ENCODE measurements around the gene SMAD3. TPM values are rescaled to one million over a fixed set of nuclear protein-coding genes. Genes with fewer than 3 reads are reported as not detected.

SMAD3 gene
- polyA plus RNA-seq, 4 donors = 45.1 to 62.5 (median 48.9) TPM

DNA sequence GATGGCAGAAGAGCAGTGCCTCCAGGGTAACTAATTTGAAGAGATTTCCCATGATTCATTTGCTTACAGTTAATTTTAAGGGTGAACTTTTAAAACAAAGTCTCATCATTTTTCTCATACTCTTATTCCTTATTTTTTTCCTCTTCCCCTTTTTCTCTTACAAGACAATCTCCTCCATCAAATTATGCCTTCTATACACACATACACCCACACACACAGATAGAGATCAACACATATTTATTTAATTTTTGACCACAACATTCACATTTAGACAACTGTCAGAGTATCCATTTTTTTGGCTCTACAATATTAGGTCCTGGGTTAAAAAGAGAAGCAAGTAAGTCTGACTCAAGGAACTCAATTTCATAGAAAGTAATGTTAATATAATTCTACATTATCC is 151.5 kb downstream of the SMAD3 start:
- no peak for DNase-seq (ENCODE audit: low read depth in 4 of 4, low spot score in 3 of 4)

- no peak for DNase-seq (ENCODE audit: low read depth in 4 of 4, low spot score in 3 of 4)
These were observed 153.0 kb downstream of the SMAD3 start for GRCh38 chr15:67218428-67218827.

- DNase-seq (ENCODE audit: low read depth in 4 of 4, low spot score in 3 of 4) = no peak
These were observed 153.9 kb downstream of the SMAD3 start for GRCh38 chr15:67219288-67219687.

DNA sequence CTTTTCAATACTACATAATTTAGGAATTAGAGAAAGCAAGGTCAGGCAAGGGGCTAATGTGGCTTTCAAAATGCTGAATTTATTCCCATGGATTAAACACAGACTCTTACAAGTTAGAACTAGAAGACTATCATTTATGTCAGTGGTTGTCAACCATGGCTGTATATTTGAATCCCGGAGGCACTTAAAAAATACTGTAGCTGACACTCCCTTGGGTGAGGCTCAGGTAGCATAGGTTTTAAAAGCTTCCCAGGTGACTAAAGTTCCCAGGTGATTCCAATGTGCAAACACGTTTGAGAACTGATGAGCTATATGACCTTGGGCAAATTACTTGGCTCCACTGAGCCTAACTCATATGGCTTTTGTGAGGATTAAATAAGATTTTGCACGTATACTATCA is 159.5 kb downstream of the SMAD3 start:
- DNase-seq (ENCODE audit: low read depth in 4 of 4, low spot score in 3 of 4) = no peak

- no peak for DNase-seq (ENCODE audit: low read depth in 4 of 4, low spot score in 3 of 4)
These were observed 159.9 kb downstream of the SMAD3 start for GRCh38 chr15:67225336-67225735.

DNA sequence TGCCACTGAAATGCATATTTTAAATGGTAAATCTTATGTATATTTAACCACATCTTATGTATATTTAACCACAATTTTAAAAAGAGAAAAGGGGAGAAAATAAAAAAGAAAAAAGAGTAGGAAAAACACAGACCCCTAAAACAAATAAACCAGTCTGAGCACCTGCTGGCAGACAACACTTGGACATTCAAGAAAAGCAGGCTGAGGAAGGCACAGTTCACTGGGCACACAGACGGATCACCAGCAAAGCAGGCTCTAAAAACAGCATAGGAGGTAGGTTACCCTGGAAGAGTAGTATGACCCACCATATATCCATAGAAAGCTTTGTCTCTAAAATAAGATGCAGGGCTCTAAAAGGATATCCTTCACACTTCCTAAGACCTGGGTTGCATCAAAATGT is 162.0 kb downstream of the SMAD3 start:
- no peak for DNase-seq (ENCODE audit: low read depth in 4 of 4, low spot score in 3 of 4)

DNA sequence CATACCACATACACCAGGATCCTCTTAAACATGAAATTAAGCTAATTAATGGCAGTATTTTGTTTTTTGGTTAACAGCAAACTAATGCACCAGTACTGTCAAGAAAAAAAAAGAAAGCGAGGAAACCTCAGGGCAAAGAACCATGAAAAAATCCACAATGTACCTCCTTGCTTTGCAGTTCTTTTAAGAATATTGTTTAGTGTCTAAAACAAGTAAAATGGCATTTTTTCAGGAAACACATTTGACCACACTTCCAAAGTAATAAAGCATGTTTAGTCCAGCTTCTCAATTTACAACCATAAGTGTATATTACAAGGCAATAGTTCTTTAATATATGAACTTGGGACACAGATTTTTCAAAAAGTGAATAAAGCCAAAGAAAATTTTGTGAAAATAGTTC is 162.4 kb downstream of the SMAD3 start:
- DNase-seq (ENCODE audit: low read depth in 4 of 4, low spot score in 3 of 4) = no peak

GRCh38 chr15:67228286-67228685 is 162.9 kb downstream of the SMAD3 start:
- DNase-seq (ENCODE audit: low read depth in 4 of 4, low spot score in 3 of 4) = no peak

GRCh38 chr15:67230504-67230903 is 165.1 kb downstream of the SMAD3 start:
- DNase-seq (ENCODE audit: low read depth in 4 of 4, low spot score in 3 of 4) = no peak

DNA sequence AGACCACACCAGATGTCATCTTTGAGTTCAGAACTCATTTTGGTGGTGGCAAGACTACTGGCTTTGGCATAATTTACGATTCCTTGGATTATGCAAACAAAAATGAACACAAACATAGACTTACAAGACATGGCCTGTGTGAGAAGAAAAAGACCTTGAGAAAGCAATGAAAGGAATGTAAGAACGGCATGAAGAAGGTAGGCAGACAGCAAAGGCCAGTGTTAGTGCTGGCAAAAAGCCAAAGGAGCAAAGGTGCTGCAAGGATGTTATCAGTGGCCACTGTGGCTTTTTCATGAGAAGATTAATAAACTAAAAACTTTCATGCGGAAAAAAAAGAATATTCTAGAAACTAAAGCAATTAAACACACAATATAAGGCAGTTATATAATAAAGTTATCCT is 167.2 kb downstream of the SMAD3 start:
- DNase-seq (ENCODE audit: low read depth in 4 of 4, low spot score in 3 of 4) = no peak

DNA sequence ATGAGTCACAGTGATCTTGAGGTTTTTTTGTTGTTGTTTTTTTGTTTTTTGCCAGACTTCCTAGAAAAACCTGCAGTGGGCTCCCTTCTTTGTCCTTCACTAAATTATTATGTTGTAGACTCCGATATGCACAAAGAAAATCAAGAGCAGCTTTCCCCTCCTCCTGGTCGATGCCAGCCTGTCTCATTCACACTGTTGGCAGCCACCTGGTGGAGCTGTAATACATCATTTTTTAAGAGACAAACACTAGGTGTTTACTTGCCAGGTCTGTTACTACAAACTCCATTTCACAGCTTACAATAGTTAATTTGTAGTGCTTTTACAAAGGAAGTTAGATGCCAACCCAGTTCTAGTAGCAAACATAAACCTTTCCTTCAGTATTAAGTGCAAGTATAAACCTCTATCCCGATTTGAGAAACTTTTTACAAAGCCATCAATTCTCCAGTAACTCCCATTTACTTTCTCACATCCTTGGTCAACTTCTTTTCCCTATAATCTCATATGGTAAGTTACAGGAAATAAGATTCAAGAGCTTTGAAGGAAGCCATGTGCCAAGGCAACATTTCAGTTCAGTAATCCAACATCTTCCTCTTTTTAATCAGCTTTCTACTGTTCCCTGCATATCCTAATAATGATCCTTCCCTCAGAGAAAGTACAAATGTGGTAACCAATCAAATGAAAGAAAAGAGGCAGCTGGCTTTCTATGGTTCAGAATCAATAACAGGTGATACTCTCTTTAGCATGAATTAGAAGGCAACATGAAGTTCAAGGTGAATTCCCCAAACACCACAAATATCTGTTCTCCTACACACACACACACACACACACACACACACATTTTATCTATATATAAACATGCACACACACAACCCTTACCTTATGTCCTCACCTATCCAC is 175.1 kb downstream of the SMAD3 start:
- DNase-seq (ENCODE audit: low read depth in 4 of 4, low spot score in 3 of 4) = no peak

GRCh38 chr15:67241132-67241855 is 175.9 kb downstream of the SMAD3 start:
- DNase-seq (ENCODE audit: low read depth in 4 of 4, low spot score in 3 of 4) = no peak

DNA sequence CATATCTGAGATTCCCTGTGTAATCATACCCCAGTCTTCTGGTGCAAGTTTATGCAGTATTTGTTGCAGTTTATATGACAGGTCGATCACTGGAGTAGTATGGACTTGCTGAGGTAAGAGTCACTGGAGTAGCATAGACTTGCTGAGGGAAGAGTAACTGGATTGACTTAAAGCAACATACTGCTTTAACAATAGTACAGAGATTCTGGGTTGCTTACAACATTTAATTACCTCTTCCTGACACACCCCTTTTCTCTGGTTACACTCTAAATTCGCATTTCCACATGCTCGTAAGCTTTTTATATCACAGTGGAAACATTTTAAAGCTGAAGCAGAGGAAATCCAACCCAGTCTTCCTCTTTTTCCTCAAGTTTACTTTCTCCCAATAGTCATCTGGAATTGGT is 177.3 kb downstream of the SMAD3 start:
- DNase-seq (ENCODE audit: low read depth in 4 of 4, low spot score in 3 of 4) = no peak

Other genes starting within 250 kb of the SMAD3 start
- gene AAGAB, start 189.1 kb downstream of the SMAD3 start, polyA plus RNA-seq (ENCODE audit: insufficient read length in 4 of 4) = 10 to 100 TPM; 24.3 to 66.9 (median 57.9) TPM
- gene IQCH, start 189.2 kb downstream of the SMAD3 start, polyA plus RNA-seq (ENCODE audit: insufficient read length in 4 of 4) = 10 to 100 TPM in 1 of 4 donors, 1 to 10 TPM in 3; 1.7 to 10.6 (median 7.2) TPM